GM12873 (cell line): ENCODE results near the gene PITX1.

Source experiments
- TF ChIP-seq, protein P1 (sequence below): IDR thresholded peaks from 2 replicates; pipeline ENCODE4 v1.5.1; 2012; ENCODE audit warnings: low read depth, mild to moderate bottlenecking, moderate library complexity, low read length, control low read depth; ENCODE audit not compliant: insufficient read depth; ENCODE audit errors: missing control alignments

Gene PITX1

GRCh38 chr5:135015942-135016341, 18.1 kb downstream of the PITX1 start:
- TF ChIP-seq, protein P1, sequence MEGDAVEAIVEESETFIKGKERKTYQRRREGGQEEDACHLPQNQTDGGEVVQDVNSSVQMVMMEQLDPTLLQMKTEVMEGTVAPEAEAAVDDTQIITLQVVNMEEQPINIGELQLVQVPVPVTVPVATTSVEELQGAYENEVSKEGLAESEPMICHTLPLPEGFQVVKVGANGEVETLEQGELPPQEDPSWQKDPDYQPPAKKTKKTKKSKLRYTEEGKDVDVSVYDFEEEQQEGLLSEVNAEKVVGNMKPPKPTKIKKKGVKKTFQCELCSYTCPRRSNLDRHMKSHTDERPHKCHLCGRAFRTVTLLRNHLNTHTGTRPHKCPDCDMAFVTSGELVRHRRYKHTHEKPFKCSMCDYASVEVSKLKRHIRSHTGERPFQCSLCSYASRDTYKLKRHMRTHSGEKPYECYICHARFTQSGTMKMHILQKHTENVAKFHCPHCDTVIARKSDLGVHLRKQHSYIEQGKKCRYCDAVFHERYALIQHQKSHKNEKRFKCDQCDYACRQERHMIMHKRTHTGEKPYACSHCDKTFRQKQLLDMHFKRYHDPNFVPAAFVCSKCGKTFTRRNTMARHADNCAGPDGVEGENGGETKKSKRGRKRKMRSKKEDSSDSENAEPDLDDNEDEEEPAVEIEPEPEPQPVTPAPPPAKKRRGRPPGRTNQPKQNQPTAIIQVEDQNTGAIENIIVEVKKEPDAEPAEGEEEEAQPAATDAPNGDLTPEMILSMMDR, result no peak

DNA sequence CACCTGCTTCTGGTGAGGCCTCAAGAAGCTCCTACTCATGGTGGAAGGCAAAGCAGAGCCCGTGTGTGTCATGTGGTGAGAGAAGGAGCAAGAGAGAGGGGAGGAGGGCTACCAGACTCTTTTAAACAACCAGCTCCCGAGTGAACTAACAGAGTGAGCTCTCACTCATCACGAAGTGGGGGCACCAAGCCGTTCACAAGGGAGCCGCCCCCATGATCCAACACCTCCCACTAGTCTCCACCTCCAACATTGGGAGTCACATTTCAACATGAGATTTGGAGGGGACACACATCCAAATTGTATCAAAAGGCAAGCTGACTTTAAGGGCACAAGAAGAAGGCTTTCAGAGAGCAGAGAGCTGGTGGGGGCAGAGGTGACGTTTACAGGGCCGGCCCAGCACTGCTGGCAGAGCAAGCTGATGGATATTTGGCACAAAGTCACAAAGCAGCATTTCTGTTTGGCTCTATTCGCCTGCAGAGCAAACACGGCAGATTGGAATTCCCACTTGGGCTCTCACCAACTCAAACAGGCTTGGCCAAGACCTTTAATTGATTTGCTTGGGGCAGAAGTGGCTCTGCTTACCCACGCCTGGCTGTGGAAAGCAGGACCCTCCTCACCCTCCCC, 20.0 kb downstream of the PITX1 start:
- TF ChIP-seq, protein P1, result no peak

GRCh38 chr5:135013445-135013844, 20.6 kb downstream of the PITX1 start:
- TF ChIP-seq, protein P1, result no peak

- TF ChIP-seq, protein P1, result no peak
Measured at GRCh38 chr5:135012951-135013391, 21.1 kb downstream of the PITX1 start.

GRCh38 chr5:135012033-135012588, 21.9 kb downstream of the PITX1 start:
- TF ChIP-seq, protein P1, result no peak

- TF ChIP-seq, protein P1, result no peak
Measured at GRCh38 chr5:135011355-135012032, 22.5 kb downstream of the PITX1 start.
